Fibroblast of skin of left quadriceps (primary cell): Measurements from ENCODE around the gene CRIM1.

Experiments used
- DNase-seq, 2 experiments: peaks; one replicate each; pipeline ENCODE4 v3.0.0-alpha.2; 2013; ENCODE audit warnings: low read depth in 2 of 2

Gene CRIM1

DNA sequence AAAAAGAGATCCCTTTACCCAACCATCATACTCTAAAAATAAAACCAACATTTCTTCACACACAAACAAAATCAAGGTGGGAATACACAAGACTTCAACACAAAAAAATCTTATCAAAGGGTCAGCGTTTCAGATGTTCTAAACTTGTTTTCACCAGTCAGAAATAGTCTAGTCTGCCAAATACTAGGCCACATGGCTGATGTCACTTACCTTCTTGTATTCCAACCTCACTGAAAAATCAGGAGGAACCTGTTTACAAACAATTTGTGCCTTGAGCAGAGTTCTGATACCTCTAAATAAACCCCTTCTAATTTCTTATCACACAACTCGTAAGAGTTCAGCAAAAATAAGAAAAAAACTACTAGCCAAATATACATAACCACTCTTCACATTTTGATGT, 222.3 kb downstream of the CRIM1 start:
- no peak for DNase-seq

DNA sequence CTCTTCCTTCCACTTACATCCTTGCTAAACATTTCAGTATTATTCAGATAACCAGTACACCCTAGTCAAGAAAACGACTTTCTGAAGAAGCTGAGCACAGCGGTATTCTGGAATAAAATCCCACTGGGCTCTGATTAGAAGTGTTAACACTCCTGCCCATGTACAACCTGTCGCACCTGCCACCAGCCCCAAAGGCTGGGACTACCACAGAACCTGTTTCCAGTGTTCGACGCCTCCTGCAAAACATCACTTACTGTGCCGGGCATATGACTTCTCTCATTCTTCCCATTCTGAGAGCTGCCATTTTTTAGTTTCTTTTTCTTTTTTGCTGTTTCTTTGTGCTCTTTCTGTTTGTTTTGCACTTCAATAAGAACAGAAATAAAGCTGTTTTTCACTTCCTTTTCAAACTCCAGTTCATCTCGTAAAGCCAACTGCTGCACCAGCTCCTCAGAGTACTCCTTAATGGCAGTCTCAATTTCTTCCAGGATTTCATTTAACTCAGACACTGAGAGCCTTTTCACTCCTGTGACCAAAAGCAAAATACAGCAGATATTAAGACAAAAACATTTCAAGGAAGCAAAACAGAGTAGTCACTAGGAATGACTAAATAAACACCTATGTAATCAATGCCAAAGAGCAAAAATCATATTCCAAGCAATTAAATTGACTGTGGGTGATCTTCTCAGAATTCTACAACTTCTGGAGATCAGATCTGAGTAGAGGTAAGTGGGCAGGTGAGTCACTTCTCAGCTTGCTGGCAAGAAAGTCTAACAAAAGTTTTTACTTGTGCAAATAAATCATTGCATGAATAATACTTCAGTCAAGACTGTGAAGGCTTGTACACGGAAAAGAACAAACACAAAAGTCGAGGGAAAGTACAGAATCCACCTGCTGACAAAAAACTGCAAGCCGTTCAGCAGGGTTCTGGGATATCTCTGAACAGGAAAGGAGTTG, 223.0 kb downstream of the CRIM1 start:
- DNase-seq, result no peak

DNA sequence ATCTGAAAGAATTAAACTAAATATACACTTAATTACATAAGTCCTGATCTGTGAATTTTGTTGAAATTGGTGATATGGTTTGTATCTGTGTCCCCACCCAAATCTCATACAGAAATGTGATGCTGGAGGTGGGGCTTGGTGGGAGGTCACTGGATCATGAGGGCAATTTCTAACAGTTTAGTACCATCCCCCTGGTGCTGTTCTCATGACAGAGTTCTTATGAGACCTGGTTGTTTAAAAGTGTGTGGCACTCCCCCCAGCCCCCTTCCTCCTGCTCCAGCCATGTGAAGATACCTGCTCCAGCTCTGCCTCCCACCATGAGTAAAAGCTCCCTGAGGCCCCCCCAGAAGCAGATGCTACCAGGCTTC, 223.7 kb downstream of the CRIM1 start:
- DNase-seq, result no peak

DNA sequence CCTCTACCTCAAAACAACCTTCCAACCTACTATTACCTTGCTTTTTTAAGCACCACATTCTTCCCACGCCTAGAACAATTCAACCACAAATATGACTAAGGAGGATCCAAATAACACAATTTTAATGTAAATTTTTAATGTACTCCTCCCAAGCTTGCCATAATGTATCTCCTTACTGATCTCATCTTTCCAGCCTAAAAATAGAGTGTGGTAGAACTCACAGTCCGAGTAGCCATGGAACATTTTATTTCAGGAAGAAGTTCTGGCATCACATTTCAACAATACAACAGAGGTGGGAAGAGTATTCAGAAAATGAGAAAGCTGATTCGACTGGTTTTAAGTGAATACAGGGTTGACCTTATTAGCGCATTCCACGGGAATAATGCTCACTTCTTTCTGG, 227.0 kb downstream of the CRIM1 start:
- DNase-seq, result no peak

DNA sequence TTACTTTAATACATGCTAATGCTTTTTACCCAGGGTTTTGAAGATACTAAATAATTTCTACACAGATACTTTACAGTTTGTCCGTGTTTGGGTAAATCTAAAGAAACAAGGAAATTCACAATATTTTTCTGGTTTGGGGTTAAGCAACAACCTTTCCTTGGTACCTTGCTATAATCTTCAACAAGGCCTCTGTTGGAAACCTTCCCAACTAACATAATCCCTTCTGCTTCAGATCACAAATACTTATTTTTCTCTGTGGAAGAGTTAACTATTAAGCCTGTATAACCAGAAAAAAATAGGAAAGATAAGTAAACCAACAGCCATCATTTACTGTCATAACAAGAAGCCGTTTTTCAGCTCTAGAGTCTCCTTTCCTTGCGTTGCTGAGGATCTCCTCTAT, 227.4 kb downstream of the CRIM1 start:
- no peak for DNase-seq

DNA sequence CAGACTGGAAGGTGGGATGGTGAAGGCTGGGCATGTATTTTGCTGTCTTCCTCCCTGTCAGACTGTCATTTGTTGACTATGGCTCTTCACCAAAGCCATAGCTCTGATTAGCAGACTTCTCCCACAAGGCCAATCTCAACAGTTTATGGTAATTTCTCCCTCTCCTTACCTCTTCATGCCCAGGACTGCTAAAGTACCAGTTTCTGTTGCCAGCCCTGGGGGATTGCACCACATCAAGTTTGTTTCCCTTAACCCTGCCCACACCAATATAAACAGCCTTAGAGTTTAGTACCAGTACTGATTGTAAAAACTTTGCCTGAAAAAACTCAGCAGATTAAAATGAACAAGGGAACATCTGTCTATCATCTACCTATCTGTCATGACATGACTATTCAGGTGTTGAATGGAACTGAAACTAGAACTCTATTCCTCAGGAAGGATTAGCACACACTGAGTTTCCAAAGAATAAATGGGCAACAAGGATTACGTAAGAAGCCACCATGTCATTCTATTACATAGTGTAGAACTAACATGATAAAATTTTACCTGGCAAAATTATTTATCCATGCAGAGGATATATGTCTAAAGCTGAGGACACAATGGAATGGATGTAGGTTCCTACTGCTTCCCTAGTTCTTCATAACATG, 228.7 kb downstream of the CRIM1 start:
- DNase-seq, result no peak

DNA sequence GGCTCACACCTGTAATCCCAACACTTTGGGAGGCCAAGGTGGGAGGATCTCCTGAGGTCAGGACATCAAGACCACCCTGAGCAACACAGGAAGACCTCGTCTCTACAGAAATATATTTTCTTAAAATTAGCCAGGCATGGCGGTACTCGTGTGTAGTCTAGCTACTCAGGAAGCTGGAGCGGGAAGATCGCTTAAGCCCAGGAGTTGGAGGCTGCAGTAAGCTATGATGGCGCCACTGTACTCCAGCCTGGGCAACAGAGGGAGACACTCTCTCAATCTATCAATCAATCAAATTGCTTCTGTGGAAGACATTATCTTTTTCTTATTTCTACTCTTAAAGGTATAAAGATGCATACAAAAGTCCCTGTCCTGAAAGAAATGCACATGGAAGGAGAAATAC, 231.1 kb downstream of the CRIM1 start:
- no peak for DNase-seq

DNA sequence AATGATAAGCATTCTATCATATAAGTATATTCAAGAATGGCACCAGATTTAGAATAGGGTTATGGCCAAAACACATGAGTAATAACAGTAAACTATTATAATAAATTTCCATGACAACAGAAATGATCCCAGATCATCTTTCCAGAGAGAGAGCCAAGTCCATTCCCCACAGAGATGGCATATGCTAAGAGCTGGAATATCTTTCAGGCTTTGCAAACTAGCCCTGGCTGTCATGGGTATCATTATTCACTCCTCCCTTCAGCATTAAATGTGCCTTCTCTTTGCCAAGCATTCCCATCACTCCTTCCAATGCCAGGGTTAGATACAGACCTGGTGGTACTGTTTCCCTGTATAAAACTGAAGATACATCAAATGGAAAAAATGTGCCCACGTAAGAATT, 231.5 kb downstream of the CRIM1 start:
- DNase-seq, result no peak

DNA sequence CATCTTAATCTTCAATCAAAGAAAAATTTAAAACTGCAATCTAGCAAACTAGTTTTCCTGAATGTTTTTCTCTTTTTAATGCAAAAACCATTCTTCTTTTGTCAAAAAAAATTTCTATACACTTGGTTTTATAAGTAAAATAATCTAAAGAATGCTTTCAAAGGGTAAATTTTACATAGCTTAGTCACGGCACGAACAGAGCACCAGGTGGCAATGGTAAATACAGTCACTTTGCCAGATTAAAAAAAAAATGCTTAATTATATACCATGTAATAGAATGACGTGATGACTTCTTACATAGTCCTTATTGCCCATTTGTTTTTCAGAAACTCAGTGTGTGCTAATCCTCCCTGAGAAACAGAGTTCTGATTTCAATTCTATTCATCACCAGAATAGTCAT, 232.0 kb downstream of the CRIM1 start:
- DNase-seq, result no peak

DNA sequence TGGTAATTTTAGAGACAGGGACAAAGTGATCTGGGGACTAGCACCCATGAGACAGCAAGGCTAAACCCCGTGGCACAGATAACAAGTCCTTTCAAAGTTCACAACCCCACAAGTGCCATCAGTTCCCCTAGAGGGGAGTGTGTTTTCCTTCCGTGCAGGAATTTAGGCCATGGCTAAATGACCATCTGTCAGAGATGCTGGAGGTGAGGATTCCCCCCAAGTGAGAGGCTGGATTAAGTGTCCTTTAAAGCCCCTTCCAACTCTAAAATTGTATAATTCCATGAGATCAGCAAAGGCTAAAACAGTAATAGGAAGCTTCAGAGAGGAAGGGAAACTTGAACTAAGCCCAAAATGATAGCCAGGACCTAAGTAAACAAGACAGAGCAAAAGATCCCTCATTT, 233.7 kb downstream of the CRIM1 start:
- DNase-seq, result no peak

DNA sequence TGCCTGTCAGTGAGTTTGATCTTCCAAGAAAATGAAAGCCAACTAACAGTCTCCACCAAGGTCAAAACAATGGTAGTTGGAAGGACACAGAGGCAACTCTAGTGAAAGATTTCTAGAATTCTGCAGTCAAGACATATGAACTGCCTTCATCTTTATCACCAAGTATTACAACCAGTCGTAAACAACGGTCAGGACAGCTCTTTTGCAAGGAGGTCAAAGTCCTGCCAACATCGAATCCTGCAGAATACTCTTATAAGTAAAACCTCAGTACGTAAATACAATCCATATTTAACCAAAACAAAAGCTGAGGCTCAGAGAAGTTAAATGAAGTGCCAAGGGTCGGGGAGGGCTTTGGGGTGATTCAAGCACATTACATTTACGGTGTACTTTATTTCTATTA, 239.3 kb downstream of the CRIM1 start:
- no peak for DNase-seq

DNA sequence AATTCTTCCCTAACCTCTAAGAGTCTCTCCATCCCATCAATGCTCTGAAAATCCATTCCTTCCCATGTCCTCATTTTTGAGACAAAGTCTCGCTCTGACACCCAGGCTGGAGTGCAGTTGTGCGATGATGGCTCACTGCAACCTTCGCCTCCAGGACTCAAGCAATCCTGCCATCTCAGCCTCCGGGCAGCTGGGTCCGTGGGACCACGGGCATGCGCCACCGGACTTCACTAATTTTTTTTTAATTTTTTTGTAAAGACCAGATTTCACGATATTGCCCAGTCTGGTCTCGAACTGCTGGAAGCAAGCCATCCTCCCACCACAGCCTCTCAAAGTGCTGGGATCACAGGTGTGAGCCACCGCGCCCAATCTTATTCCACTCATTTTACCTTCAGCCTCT, 240.8 kb downstream of the CRIM1 start:
- DNase-seq, result no peak

DNA sequence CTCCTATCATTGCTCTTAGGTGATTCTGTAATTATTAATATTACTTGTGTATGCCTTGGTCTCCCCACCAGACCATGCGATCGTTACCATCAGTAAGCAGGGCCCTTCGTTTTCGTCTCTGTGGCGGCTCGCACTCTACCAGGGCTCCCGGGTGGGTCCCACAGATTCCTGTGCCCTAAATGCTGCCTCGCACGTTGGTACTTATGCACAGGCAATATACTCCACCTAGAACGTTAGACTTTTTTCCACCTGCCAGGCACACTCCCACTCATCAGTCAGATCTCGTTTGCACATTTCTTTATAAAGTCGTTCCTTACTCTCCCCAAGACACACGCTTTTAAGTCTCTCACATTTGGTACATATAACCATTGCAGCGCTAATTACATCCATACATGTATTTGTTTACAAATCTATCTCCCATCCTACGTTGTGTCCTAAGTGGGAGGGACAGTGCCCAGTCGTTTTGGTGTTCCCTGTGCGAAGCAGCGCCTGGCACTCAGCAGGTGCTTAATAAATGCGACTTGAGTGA, 241.5 kb downstream of the CRIM1 start:
- no peak for DNase-seq

DNA sequence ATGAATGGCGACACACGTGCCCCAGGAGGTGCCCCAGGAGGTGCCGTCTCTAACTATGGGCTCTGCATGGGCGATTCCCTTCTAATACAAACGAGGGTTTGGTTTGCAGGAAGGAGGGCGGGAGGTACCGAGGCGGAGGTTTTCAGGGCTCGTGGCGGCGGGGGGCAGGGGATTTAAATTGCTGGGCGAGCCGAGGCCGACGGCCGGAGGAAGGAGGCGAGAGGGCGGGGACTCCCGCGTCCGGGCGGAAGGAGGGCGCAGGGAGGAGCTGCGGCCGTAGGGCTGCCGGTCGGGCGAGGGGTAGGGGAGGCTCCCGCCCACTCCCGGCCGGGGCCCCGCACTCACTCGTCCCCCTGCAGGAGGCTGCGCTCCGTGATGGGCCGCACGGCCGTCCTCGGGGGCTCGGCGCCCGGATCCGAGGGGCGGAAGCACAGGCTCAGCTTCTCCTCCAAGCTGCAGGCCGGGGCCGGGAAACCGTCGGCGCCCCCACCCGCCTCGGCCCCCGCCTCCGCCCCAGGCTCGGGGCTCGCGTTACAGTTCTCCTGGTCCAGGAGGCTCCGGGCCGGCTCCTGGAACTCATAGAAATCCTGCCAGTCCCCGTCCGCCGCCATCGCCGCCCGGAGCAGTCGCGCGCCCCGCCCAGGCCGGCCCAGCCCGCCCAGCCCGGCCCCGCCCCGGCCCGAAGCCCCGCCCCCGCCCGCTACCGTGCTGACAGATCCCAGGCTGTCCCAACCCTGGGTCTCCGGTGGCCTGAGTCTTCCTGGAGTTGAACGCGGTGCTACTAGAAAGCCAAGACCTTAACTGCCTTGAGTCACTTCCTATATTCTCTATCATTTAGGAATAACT, 242.2 kb downstream of the CRIM1 start, which contains the start of gene FEZ2:
TSS of gene FEZ2 (minus strand) at position 637 of the 846 bp plus-strand sequence. CDS start at position 611, 26 bp downstream.
- DNase-seq, result peak; percentile 33 to 46
